Measurements from ENCODE around the gene ZNF621. TPM values are rescaled to one million over a fixed set of nuclear protein-coding genes. Genes with fewer than 3 reads are reported as not detected.

ZNF621 gene
- total and polyA plus RNA-seq, 8 donors = 5.7 to 56.0 (median 14.3) TPM

GRCh38 chr3:40499952-40500351 is 24.8 kb upstream of the ZNF621 start:
- intact Hi-C loops (cut with DNase I; ENCODE audit: low total_unique reads) = no loop called here
- no peak for TF ChIP-seq EP300 (IDR thresholded peaks at IDR 0.05)
- TF ChIP-seq, protein P1, sequence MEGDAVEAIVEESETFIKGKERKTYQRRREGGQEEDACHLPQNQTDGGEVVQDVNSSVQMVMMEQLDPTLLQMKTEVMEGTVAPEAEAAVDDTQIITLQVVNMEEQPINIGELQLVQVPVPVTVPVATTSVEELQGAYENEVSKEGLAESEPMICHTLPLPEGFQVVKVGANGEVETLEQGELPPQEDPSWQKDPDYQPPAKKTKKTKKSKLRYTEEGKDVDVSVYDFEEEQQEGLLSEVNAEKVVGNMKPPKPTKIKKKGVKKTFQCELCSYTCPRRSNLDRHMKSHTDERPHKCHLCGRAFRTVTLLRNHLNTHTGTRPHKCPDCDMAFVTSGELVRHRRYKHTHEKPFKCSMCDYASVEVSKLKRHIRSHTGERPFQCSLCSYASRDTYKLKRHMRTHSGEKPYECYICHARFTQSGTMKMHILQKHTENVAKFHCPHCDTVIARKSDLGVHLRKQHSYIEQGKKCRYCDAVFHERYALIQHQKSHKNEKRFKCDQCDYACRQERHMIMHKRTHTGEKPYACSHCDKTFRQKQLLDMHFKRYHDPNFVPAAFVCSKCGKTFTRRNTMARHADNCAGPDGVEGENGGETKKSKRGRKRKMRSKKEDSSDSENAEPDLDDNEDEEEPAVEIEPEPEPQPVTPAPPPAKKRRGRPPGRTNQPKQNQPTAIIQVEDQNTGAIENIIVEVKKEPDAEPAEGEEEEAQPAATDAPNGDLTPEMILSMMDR (IDR thresholded peaks at IDR 0.05) = no peak
- no peak for TF ChIP-seq POLR2AphosphoS5 (IDR thresholded peaks at IDR 0.05)
- no peak for TF ChIP-seq POLR2A (IDR thresholded peaks at IDR 0.05)
- Histone ChIP-seq H3K4me1 (peaks cover 0 to 7% (median 0%) of the 10 kb centered on the region in 4 donors), H3K27me3 (no peaks in the 10 kb centered on the region), H3K9me3 (no peaks in the 10 kb centered on the region), H3K27ac (no peak overlapping the region), H3K4me3 (no peak overlapping the region), H3K36me3 (no peaks in the 10 kb centered on the region)
- DNase-seq = no peak
- 86 to 100% (median 96%) methylated on average over 1 of the region's 1 CpG for WGBS, 5 donors

DNA sequence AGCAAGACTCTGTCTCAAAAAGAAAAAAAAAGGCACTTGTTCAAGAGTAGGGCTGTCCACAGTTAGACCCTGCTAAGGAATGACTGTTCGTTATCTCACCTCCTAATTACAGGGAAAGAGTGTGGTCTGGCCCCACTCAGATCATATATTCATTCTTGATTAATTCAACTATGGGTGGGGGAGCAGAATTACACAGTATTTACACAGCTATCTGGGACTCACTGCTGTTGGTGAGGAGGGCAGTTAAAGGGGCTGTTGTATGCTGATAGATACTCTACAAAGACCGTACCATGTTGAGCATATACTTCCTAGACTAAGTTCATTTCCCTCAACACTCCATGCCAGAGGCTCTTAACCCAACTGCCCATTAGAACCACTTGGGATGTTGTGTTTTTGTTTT is 22.7 kb upstream of the ZNF621 start:
- intact Hi-C loops (cut with DNase I; ENCODE audit: low total_unique reads) = no loop called here
- H3K9me3 ChIP-seq = no peaks in the 10 kb centered on the region
- no peaks in the 10 kb centered on the region for H3K36me3 ChIP-seq
- no peak for DNase-seq
- no peak overlapping the region for H3K27ac ChIP-seq
- H3K4me3 ChIP-seq = no peak overlapping the region
- no peaks in the 10 kb centered on the region for H3K27me3 ChIP-seq
- TF ChIP-seq, protein P1 (IDR thresholded peaks at IDR 0.05) = no peak
- TF ChIP-seq POLR2A (IDR thresholded peaks at IDR 0.05) (no peak), POLR2AphosphoS5 (IDR thresholded peaks at IDR 0.05) (no peak), EP300 (IDR thresholded peaks at IDR 0.05) (no peak)
- H3K4me1 ChIP-seq = peaks cover 4 to 25% (median 9%) of the 10 kb centered on the region in 4 donors
- WGBS, 5 donors = 86 to 95% (median 93%) methylated on average over 2 of the region's 2 CpGs

- DNase-seq = peak in 1 of 2 donors; percentile 26
- 61 to 74% (median 69%) methylated on average over 5 of the region's 5 CpGs for WGBS, 5 donors
- Histone ChIP-seq H3K4me3 (peak overlapping the region in 3 of 4 donors; percentile 57 to 75 (median 63)), H3K27me3 (no peaks in the 10 kb centered on the region), H3K4me1 (peaks cover 4 to 30% (median 9%) of the 10 kb centered on the region in 4 donors), H3K36me3 (peaks cover 0 to 5% (median 3%) of the 10 kb centered on the region in 4 donors), H3K9me3 (no peaks in the 10 kb centered on the region), H3K27ac (peak overlapping the region in 4 of 5 donors; percentile 83 to 88 (median 85))
- TF ChIP-seq EP300 (IDR thresholded peaks at IDR 0.05) (no peak), POLR2AphosphoS5 (IDR thresholded peaks at IDR 0.05) (peak in 2 of 3 donors; percentile 66 to 72), POLR2A (IDR thresholded peaks at IDR 0.05) (no peak)
- TF ChIP-seq, protein P1 (IDR thresholded peaks at IDR 0.05) = no peak
- intact Hi-C loops (cut with DNase I; ENCODE audit: low total_unique reads) = no loop called here
Measured at GRCh38 chr3:40504636-40505430, 19.9 kb upstream of the ZNF621 start.

- Histone ChIP-seq H3K36me3 (peaks cover 0 to 15% (median 11%) of the 10 kb centered on the region in 4 donors), H3K4me3 (peak within 1 kb of the TSS; percentile 57 to 75 (median 62)), H3K27ac (peak within 1 kb of the TSS; percentile 79 to 88 (median 84)), H3K27me3 (no peaks in the 10 kb centered on the region), H3K9me3 (no peaks in the 10 kb centered on the region), H3K4me1 (peaks cover 4 to 30% (median 9%) of the 10 kb centered on the region in 4 donors)
- WGBS, 5 donors = 2 to 6% (median 5%) methylated on average over 44 of the region's 44 CpGs
- intact Hi-C loops (cut with DNase I; ENCODE audit: low total_unique reads) = no loop called here
- peak; percentile 86 to 95 for DNase-seq
- TF ChIP-seq POLR2AphosphoS5 (IDR thresholded peaks at IDR 0.05) = peak; percentile 68 to 78 (median 73)
- TF ChIP-seq, protein P1 (IDR thresholded peaks at IDR 0.05) = peak in 1 of 7 experiments; percentile 17
- no peak for TF ChIP-seq POLR2A (IDR thresholded peaks at IDR 0.05)
- no peak for TF ChIP-seq EP300 (IDR thresholded peaks at IDR 0.05)
Measured at GRCh38 chr3:40505599-40506462, 18.9 kb upstream of the ZNF621 start, which contains the start of gene ZNF620. Gene ZNF620, plus strand, starts transcription at chr3:40506039. Its CDS starts 314 bp downstream, at chr3:40506353.
